PFSK-1 (cell line): ENCODE results near the gene DTD1.

ENCODE experiments used
- FOXP2 ChIP-seq: optimal IDR thresholded peaks from 2 replicates; pipeline ENCODE3; 2011; ENCODE audit warnings: borderline replicate concordance, control low read depth, inconsistent platforms; ENCODE audit not compliant: insufficient read depth; ENCODE audit errors: extremely low read length, extremely low read depth
- POLR2AphosphoS5 ChIP-seq: IDR thresholded peaks from 2 replicates; pipeline ENCODE4 v1.6.1; 2012; ENCODE audit warnings: low read depth, mild to moderate bottlenecking, control low read depth, low read length, moderate library complexity
- REST ChIP-seq, 2 experiments: IDR thresholded peaks; 2 replicates each; pipeline versions ENCODE4 v1.6.1 to v1.8.0; 2011 to 2012; ENCODE audit warnings: low read depth in 2 of 2, low read length in 2 of 2, control low read depth in 1 of 2, inconsistent platforms in 1 of 2, mild to moderate bottlenecking in 1 of 2, moderate library complexity in 1 of 2; ENCODE audit not compliant: insufficient read depth in 1 of 2
- SIN3A ChIP-seq: IDR thresholded peaks from 2 replicates; pipeline ENCODE4 v1.6.1; 2012; ENCODE audit warnings: mild to moderate bottlenecking, low read length, moderate library complexity, borderline replicate concordance; ENCODE audit not compliant: insufficient read depth
- TAF1 ChIP-seq: IDR thresholded peaks from 2 replicates; pipeline ENCODE4 v1.6.1; 2012; ENCODE audit warnings: low read length, control low read depth, borderline replicate concordance; ENCODE audit not compliant: insufficient read depth

The DTD1 gene

DNA sequence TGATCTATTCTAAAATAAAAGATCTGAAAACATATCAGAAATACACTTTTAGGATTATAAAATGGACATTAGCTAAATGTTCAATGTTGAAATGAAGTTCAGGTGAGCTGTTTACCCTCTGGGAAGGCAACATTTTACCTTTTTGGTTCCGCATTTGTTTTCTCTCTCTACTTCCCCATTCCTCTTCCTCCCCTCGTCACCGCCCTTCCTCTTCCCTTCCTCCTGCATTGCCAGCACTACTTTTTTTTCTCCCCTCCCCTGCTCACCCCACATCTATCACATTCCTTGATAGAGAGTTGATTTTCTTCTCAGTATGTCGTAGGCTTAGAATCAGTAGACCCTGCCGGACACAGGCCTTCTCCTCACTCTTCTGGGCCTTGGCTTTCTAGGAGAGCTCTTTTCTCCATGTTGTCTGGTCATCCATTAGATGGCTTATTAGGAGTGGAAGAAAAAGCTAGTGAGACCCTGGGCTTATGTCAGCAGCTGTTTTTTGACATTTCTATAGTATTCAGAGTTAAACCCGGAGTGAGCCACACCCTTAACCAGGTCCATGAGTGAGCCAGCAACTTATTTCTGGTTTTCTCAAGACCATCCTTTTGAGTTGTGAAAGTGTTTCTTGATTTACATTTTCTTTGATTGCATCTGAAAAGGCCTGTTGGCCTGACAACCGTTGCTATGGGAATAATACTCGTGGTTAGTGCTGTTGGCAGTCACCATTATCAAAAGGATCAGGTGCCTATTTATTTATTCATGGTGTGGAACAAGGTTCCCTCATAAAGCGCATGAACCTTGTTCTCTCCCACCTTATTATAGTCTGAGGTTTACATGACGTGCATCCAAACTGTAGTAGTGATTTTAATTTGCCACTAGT is 90.9 kb downstream of the DTD1 start:
- TF ChIP-seq FOXP2 (no peak), POLR2AphosphoS5 (no peak), TAF1 (no peak)

DNA sequence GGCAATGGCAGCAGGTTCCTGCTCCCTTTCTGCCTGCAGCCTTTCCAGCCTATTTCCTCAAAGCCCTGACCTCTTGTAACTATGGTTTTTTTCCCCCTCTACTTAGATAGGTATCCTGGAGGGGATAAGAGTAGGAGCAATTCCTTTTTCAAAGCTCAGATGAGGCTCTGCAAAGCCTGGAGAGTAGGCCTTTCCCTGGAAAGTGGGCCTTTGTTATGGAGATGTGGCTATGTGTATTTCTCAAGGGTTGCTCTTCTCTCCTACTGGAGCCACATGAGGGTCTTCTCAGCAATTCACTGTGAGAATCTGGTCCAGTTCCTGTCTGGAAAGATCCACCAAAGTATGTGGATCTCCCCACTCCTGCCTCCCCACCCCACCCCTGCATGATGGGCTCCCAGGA is 96.0 kb downstream of the DTD1 start:
- no peak for TF ChIP-seq REST (IDR thresholded peaks at IDR 0.05; ENCODE audit: insufficient read depth in 1 of 2, low read depth in 2 of 2, low read length in 2 of 2)
- TF ChIP-seq TAF1, result no peak
- no peak for TF ChIP-seq POLR2AphosphoS5
- TF ChIP-seq FOXP2, result no peak
- TF ChIP-seq SIN3A, result no peak

DNA sequence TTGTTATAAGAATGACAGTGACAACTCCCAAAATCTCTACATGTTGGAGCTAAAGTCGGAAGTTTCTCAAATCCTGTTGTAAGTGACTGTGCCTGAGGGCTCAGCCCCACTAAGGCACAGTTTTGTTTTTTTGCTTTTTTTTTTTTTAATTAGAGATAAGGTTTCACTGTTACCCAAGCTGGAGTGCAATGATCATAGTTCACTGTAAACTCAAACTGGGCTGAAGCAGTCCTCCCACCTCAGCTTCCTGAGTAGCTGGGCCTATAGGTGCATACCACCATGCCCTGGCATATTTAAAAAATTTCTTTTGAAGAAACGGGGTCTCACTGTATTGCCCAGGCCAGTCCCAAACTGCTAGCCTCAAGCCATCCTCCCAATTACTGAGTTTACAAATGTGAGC is 96.9 kb downstream of the DTD1 start:
- TF ChIP-seq TAF1 (no peak), POLR2AphosphoS5 (no peak), SIN3A (no peak), REST (IDR thresholded peaks at IDR 0.05; ENCODE audit: insufficient read depth in 1 of 2, low read depth in 2 of 2, low read length in 2 of 2) (no peak), FOXP2 (no peak)

DNA sequence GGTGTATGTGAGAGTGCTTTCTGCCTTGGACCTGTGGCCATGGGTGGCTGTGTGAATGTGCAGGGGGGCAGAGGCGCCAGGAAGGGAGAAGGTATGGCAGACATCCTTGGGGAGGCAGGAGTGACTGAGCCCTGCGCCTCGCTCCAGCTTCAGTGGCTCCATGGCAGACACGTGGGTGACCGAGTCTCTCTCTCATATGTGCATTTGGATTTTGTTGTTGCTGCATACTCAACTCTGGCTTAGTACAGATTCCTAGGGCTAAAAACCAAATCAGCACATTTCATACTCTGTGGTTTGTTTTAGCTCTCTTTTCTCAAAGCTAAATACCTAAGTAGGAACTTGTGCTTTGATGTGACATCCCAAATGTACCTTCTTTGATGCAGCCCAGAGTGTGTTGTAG is 97.6 kb downstream of the DTD1 start:
- TF ChIP-seq FOXP2, result no peak
- TF ChIP-seq POLR2AphosphoS5, result no peak
- TF ChIP-seq TAF1, result no peak
- TF ChIP-seq REST (IDR thresholded peaks at IDR 0.05; ENCODE audit: insufficient read depth in 1 of 2, low read depth in 2 of 2, low read length in 2 of 2), result no peak
- no peak for TF ChIP-seq SIN3A

- TF ChIP-seq POLR2AphosphoS5, result no peak
- no peak for TF ChIP-seq TAF1
- no peak for TF ChIP-seq SIN3A
- TF ChIP-seq FOXP2, result no peak
- TF ChIP-seq REST (IDR thresholded peaks at IDR 0.05; ENCODE audit: insufficient read depth in 1 of 2, low read depth in 2 of 2, low read length in 2 of 2), result no peak
Measured at GRCh38 chr20:18686696-18687095, 98.8 kb downstream of the DTD1 start.
